Right atrium auricular region (tissue), 2 donors: ENCODE measurements around the gene NUBPL. TPM values are rescaled to one million over a fixed set of nuclear protein-coding genes. Genes with fewer than 3 reads are reported as not detected.
"Not testable (repeated sequence)": the region's sequence is repeated elsewhere in the genome, so short reads cannot be mapped to it uniquely, and the experiment has no call there.

Experiments
- DNase-seq: peaks from one replicate; pipeline ENCODE4 v3.0.0-alpha.2; 2019; ENCODE audit warnings: low spot score
- H3K27ac ChIP-seq, 2 donors: fragments of 200-600 bp; sonication (generic); 1 replicate in 1 of 2; 2 replicates in 1 of 2; pipeline ENCODE4 v1.5.1; 2016 to 2019
- H3K27me3 ChIP-seq, 2 donors: fragments of 200-600 bp; sonication (generic); one replicate each; pipeline versions ENCODE4 v1.5.1 to v1.6.0; 2017 to 2019
- H3K36me3 ChIP-seq: fragments of 200-600 bp; sonication (generic); one replicate; pipeline ENCODE4 v1.5.1; 2016
- H3K4me1 ChIP-seq, 2 donors: fragments of 200-600 bp; sonication (generic); one replicate each; pipeline versions ENCODE4 v1.5.1 to v1.6.0; 2017 to 2019
- H3K4me3 ChIP-seq, 2 donors: fragments of 200-600 bp; sonication (generic); 1 replicate in 1 of 2; 2 replicates in 1 of 2; pipeline ENCODE4 v1.5.1; 2017 to 2019; ENCODE audit warnings: mild to moderate bottlenecking in 1 of 2, moderate library complexity in 1 of 2
- H3K9me3 ChIP-seq, 2 donors: fragments of 200-600 bp; sonication (generic); one replicate each; pipeline ENCODE4 v1.5.1; 2019
- CTCF ChIP-seq, 2 donors: fragments of 200-600 bp; sonication (generic); IDR thresholded peaks; one replicate each; pipeline ENCODE4 v1.5.1; 2019; ENCODE audit warnings: antibody characterized with exemption in 2 of 2
- total RNA-seq, 2 donors: library from RNA; depleted of rRNA; stranded (reverse); fragments of >200 nt; gene quantifications; one replicate each; pipeline ENCODE4 v1.1.0, GENCODE V29; 2016

The NUBPL gene
- total RNA-seq, 2 donors from 2014 or later = 10.7 to 17.8 TPM

- Histone ChIP-seq H3K9me3 (no peaks in the 10 kb centered on the region), H3K27me3 (no peaks in the 10 kb centered on the region), H3K36me3 (no peaks in the 10 kb centered on the region), H3K4me3 (no peak overlapping the region), H3K27ac (no peak overlapping the region), H3K4me1 (peaks cover 0 to 7% of the 10 kb centered on the region in 2 donors)
- no peak for TF ChIP-seq CTCF (IDR thresholded peaks at IDR 0.05)
- no peak for DNase-seq
These were observed 281.7 kb downstream of the NUBPL start for GRCh38 chr14:31842899-31843298.

- TF ChIP-seq CTCF (IDR thresholded peaks at IDR 0.05) = no peak
- DNase-seq = no peak
- no peaks in the 10 kb centered on the region for H3K27me3 ChIP-seq
These were observed 282.3 kb downstream of the NUBPL start for GRCh38 chr14:31843361-31844091.

GRCh38 chr14:31854508-31855075 lies 293.4 kb downstream of the NUBPL start:
- TF ChIP-seq CTCF (IDR thresholded peaks at IDR 0.05) = no peak
- DNase-seq = no peak
- H3K27ac ChIP-seq = no peak overlapping the region
- H3K4me1 ChIP-seq = no peaks in the 10 kb centered on the region
- H3K9me3 ChIP-seq = no peaks in the 10 kb centered on the region
- no peaks in the 10 kb centered on the region for H3K27me3 ChIP-seq
- no peaks in the 10 kb centered on the region for H3K36me3 ChIP-seq
- H3K4me3 ChIP-seq = no peak overlapping the region

More at GRCh38 chr14:31843361-31844091, 282.3 kb downstream of the NUBPL start:
- Histone ChIP-seq H3K36me3 (no peaks in the 10 kb centered on the region), H3K4me1 (peaks cover 0 to 7% of the 10 kb centered on the region in 2 donors), H3K9me3 (no peaks in the 10 kb centered on the region), H3K27ac (no peak overlapping the region), H3K4me3 (no peak overlapping the region)

- H3K27me3 ChIP-seq = no peaks in the 10 kb centered on the region
- no peak for DNase-seq
These were observed 294.1 kb downstream of the NUBPL start for GRCh38 chr14:31855262-31855661.

GRCh38 chr14:31856003-31856402 lies 294.8 kb downstream of the NUBPL start:
- not testable (repeated sequence) for H3K36me3 ChIP-seq, DNase-seq, H3K27me3 ChIP-seq, H3K4me3 ChIP-seq, H3K4me1 ChIP-seq, H3K27ac ChIP-seq, H3K9me3 ChIP-seq

More at GRCh38 chr14:31855262-31855661, 294.1 kb downstream of the NUBPL start:
- no peak overlapping the region for H3K4me3 ChIP-seq
- H3K4me1 ChIP-seq = no peaks in the 10 kb centered on the region
- no peak overlapping the region for H3K27ac ChIP-seq
- no peak for TF ChIP-seq CTCF (IDR thresholded peaks at IDR 0.05)
- no peaks in the 10 kb centered on the region for H3K9me3 ChIP-seq
- H3K36me3 ChIP-seq = no peaks in the 10 kb centered on the region

- Histone ChIP-seq H3K4me1 (no peaks in the 10 kb centered on the region), H3K4me3 (no peak overlapping the region), H3K27me3 (no peaks in the 10 kb centered on the region), H3K9me3 (no peaks in the 10 kb centered on the region), H3K27ac (no peak overlapping the region), H3K36me3 (no peaks in the 10 kb centered on the region)
- no peak for TF ChIP-seq CTCF (IDR thresholded peaks at IDR 0.05)
- DNase-seq = no peak
These were observed 297.7 kb downstream of the NUBPL start for GRCh38 chr14:31858868-31859267.
